SK-N-SH (cell line): ENCODE data around the gene C9orf85. TPM values are rescaled to one million over a fixed set of nuclear protein-coding genes. Genes with fewer than 3 reads are reported as not detected.

Experiments
- CTCF ChIA-PET: fragments of 300-600, 350-600 bp; formaldehyde crosslinking; extraction: SDS; loops from one replicate; lab custom pipeline; 2021; lab: Yijun Ruan, JAX
- POLR2A ChIA-PET: fragments of 350-600 bp; sonication (Branson Sonifier 250); formaldehyde crosslinking; extraction: SDS; loops from one replicate; lab custom pipeline; 2020; ENCODE audit warnings: antibody characterized with exemption, inconsistent platforms; lab: Yijun Ruan, JAX
- DNase-seq: peaks from one replicate; pipeline ENCODE4 v3.0.0; 2012
- H2AFZ ChIP-seq: fragments of 200-600 bp; sonication (generic); 2 replicates; pipeline ENCODE4 v1.8.1; 2016; ENCODE audit warnings: antibody characterized with exemption, mild to moderate bottlenecking, low read depth
- H3F3A ChIP-seq: fragments of 200-600 bp; sonication (generic); replicated peaks from 2 replicates; pipeline ENCODE3; 2016; ENCODE audit warnings: antibody characterized with exemption, mild to moderate bottlenecking; ENCODE audit not compliant: insufficient read depth
- H3K27ac ChIP-seq, 2 experiments: fragments of 200-500 bp in 1 of 2; fragments of 200-600 bp in 1 of 2; sonication (Bioruptor generic) in 1 of 2; sonication (generic), shearing (Covaris generic) in 1 of 2; 2 replicates each; pipeline versions ENCODE4 v1.5.1 to v1.6.1; 2014 to 2016; ENCODE audit warnings: low read depth in 2 of 2, inconsistent platforms in 1 of 2, low read length in 1 of 2, mild to moderate bottlenecking in 1 of 2, mixed read lengths in 1 of 2
- H3K27me3 ChIP-seq: fragments of 200-600 bp; sonication (generic), shearing (Covaris generic); 2 replicates; pipeline ENCODE4 v1.6.1; 2016; ENCODE audit warnings: mixed run types; ENCODE audit not compliant: insufficient read depth
- H3K36me3 ChIP-seq, 2 experiments: fragments of 200-500 bp in 1 of 2; fragments of 200-600 bp in 1 of 2; sonication (Bioruptor generic) in 1 of 2; sonication (generic) in 1 of 2; replicated peaks in 1 of 2; 2 replicates each; pipeline versions ENCODE3 to v1.5.1; 2014 to 2016; ENCODE audit warnings: low read length in 1 of 2, mild to moderate bottlenecking in 1 of 2; ENCODE audit not compliant: insufficient read depth in 2 of 2, control insufficient read depth in 1 of 2
- H3K4me1 ChIP-seq, 2 experiments: fragments of 200-500 bp in 1 of 2; fragments of 200-600 bp in 1 of 2; sonication (Bioruptor generic) in 1 of 2; sonication (generic), shearing (Covaris generic) in 1 of 2; 2 replicates each; pipeline versions ENCODE4 v1.5.1 to v1.6.1; 2014 to 2016; ENCODE audit warnings: low read depth in 1 of 2, low read length in 1 of 2, mixed run types in 1 of 2; ENCODE audit not compliant: insufficient read depth in 2 of 2, control insufficient read depth in 1 of 2
- H3K4me2 ChIP-seq: fragments of 200-600 bp; sonication (generic), shearing (Covaris generic); 2 replicates; pipeline ENCODE4 v1.6.1; 2017; ENCODE audit warnings: mixed run types
- H3K4me3 ChIP-seq, 2 experiments: fragments of 200-500 bp in 1 of 2; fragments of 200-600 bp in 1 of 2; sonication (Bioruptor generic) in 1 of 2; sonication (generic), shearing (Covaris generic) in 1 of 2; 2 replicates each; pipeline versions ENCODE4 v1.5.1 to v1.8.1; 2014 to 2016; ENCODE audit warnings: low read depth in 2 of 2, inconsistent platforms in 1 of 2, low read length in 1 of 2, mild to moderate bottlenecking in 1 of 2, mixed read lengths in 1 of 2, moderate library complexity in 1 of 2
- H3K79me2 ChIP-seq: fragments of 200-600 bp; sonication (generic); 2 replicates; pipeline ENCODE4 v1.8.1; 2017; ENCODE audit warnings: mild to moderate bottlenecking; ENCODE audit not compliant: insufficient read depth
- H3K9ac ChIP-seq: fragments of 200-600 bp; sonication (generic); 2 replicates; pipeline ENCODE4 v1.6.1; 2017; ENCODE audit warnings: mixed run types
- H3K9me2 ChIP-seq: fragments of 200-600 bp; sonication (generic); 2 replicates; pipeline ENCODE4 v1.6.1; 2017; ENCODE audit warnings: mixed run types
- H3K9me3 ChIP-seq: fragments of 200-600 bp; sonication (generic); 2 replicates; pipeline ENCODE4 v1.6.1; 2017; ENCODE audit warnings: mixed run types, mild to moderate bottlenecking, moderate library complexity
- H4K20me1 ChIP-seq: fragments of 200-600 bp; sonication (generic); 2 replicates; pipeline ENCODE4 v1.6.1; 2017; ENCODE audit warnings: mild to moderate bottlenecking, mixed run types; ENCODE audit not compliant: insufficient read depth
- CHD2 ChIP-seq: fragments of 150-350 bp; IDR thresholded peaks from 2 replicates; pipeline ENCODE4 v1.6.1; 2018; ENCODE audit warnings: low read length; ENCODE audit not compliant: partially characterized antibody
- GABPA ChIP-seq: IDR thresholded peaks from 2 replicates; pipeline ENCODE4 v1.4.0; 2012; ENCODE audit warnings: low read depth, mild to moderate bottlenecking
- GATA2 ChIP-seq: sonication (generic); formaldehyde crosslinking; IDR thresholded peaks from 2 replicates; pipeline ENCODE4 v1.5.0; 2020; ENCODE audit warnings: mild to moderate bottlenecking, missing genetic modification reagents
- JUND ChIP-seq: IDR thresholded peaks from 2 replicates; pipeline ENCODE4 v1.4.0; 2012
- MEF2A ChIP-seq: IDR thresholded peaks from 2 replicates; pipeline ENCODE4 v1.4.0; 2012; ENCODE audit warnings: low read depth, borderline replicate concordance
- NFIC ChIP-seq: IDR thresholded peaks from 2 replicates; pipeline ENCODE4 v1.4.0; 2012; ENCODE audit warnings: borderline replicate concordance
- PBX3 ChIP-seq: IDR thresholded peaks from 2 replicates; pipeline ENCODE4; 2012
- RAD21 ChIP-seq: IDR thresholded peaks from 2 replicates; pipeline ENCODE4 v1.6.1; 2012; ENCODE audit warnings: mild to moderate bottlenecking, low read length
- RFX5 ChIP-seq: IDR thresholded peaks from 2 replicates; pipeline ENCODE4 v1.6.1; 2012; ENCODE audit warnings: mild to moderate bottlenecking, improper control_type of control experiment, low read length
- SIN3A ChIP-seq: IDR thresholded peaks from 2 replicates; pipeline ENCODE4 v1.6.1; 2012; ENCODE audit warnings: low read depth, mild to moderate bottlenecking, low read length, moderate library complexity, borderline replicate concordance
- polyA plus RNA-seq, 3 experiments: library from polyadenylated mRNA; depleted of rRNA; stranded (reverse); fragments of >200 nt; gene quantifications; 2 replicates each; pipeline ENCODE4 v1.2.3, GENCODE V29; 2012
- TF ChIP-seq, protein P1 (sequence below): fragments of 200-600 bp; sonication (generic); IDR thresholded peaks from 2 replicates; pipeline ENCODE4 v1.6.1; 2017; ENCODE audit warnings: antibody characterized with exemption, mild to moderate bottlenecking, moderate library complexity
- TF ChIP-seq, protein P2 (sequence below): IDR thresholded peaks from 2 replicates; pipeline ENCODE4 v1.6.1; 2012; ENCODE audit warnings: mild to moderate bottlenecking, low read depth, low read length, moderate library complexity

The C9orf85 gene
- polyA plus RNA-seq, 1 of the 3 experiments (the other 2 are of a cell fraction), result 11.1 TPM

DNA sequence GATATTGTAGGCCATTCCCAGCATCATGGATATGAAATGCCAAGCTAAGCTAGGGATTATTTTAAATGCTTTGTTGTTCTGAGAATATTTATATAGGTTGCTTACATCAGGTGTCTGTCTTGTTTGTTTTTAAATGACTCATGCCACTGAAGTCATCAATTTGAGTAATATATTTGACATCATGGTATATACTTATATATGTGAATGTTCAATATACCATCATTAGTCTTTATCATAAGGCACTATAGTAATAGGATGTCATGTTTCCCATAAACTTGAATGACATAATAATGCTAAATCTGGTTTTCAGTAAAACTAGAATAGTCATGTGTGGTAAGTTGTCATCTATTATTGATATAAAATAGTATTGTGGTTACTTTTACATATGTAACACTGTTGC is 13.1 kb downstream of the C9orf85 start:
- Histone ChIP-seq H3K4me3 (no peak overlapping the region), H3K27me3 (no peaks in the 10 kb centered on the region), H3K9me2 (no peaks in the 10 kb centered on the region), H3K9ac (no peak overlapping the region), H4K20me1 (0 out of 2 replicates have a peak, but pooled peaks cover 2% of the 10 kb centered on the region), H2AFZ (no peak overlapping the region), H3K4me2 (no peak overlapping the region), H3K79me2 (peaks cover 72% of the 10 kb centered on the region), H3K27ac (no peak overlapping the region), H3K4me1 (peaks cover 0 to 4% of the 10 kb centered on the region in 2 experiments; a peak in 1 of 4 replicates), H3F3A (peaks cover 3% of the 10 kb centered on the region), H3K9me3 (no peaks in the 10 kb centered on the region), H3K36me3 (peaks cover 0 to 11% of the 10 kb centered on the region in 2 experiments)
- POLR2A ChIA-PET, result no interaction called here
- DNase-seq, result no peak
- CTCF ChIA-PET, result interaction anchor here (0.6 kb wide), 2 partner anchors 13 to 460 kb away, joined by 3 read pairs; no protein-coding TSS in a partner anchor
- TF ChIP-seq RAD21 (no peak), SIN3A (no peak), JUND (no peak), MEF2A (no peak), GATA2 (CRISPR knock-in tag) (no peak), GABPA (no peak), CHD2 (no peak), RFX5 (no peak), NFIC (no peak)
- TF ChIP-seq, protein P1, sequence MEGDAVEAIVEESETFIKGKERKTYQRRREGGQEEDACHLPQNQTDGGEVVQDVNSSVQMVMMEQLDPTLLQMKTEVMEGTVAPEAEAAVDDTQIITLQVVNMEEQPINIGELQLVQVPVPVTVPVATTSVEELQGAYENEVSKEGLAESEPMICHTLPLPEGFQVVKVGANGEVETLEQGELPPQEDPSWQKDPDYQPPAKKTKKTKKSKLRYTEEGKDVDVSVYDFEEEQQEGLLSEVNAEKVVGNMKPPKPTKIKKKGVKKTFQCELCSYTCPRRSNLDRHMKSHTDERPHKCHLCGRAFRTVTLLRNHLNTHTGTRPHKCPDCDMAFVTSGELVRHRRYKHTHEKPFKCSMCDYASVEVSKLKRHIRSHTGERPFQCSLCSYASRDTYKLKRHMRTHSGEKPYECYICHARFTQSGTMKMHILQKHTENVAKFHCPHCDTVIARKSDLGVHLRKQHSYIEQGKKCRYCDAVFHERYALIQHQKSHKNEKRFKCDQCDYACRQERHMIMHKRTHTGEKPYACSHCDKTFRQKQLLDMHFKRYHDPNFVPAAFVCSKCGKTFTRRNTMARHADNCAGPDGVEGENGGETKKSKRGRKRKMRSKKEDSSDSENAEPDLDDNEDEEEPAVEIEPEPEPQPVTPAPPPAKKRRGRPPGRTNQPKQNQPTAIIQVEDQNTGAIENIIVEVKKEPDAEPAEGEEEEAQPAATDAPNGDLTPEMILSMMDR, result no peak
- TF ChIP-seq, protein P2, sequence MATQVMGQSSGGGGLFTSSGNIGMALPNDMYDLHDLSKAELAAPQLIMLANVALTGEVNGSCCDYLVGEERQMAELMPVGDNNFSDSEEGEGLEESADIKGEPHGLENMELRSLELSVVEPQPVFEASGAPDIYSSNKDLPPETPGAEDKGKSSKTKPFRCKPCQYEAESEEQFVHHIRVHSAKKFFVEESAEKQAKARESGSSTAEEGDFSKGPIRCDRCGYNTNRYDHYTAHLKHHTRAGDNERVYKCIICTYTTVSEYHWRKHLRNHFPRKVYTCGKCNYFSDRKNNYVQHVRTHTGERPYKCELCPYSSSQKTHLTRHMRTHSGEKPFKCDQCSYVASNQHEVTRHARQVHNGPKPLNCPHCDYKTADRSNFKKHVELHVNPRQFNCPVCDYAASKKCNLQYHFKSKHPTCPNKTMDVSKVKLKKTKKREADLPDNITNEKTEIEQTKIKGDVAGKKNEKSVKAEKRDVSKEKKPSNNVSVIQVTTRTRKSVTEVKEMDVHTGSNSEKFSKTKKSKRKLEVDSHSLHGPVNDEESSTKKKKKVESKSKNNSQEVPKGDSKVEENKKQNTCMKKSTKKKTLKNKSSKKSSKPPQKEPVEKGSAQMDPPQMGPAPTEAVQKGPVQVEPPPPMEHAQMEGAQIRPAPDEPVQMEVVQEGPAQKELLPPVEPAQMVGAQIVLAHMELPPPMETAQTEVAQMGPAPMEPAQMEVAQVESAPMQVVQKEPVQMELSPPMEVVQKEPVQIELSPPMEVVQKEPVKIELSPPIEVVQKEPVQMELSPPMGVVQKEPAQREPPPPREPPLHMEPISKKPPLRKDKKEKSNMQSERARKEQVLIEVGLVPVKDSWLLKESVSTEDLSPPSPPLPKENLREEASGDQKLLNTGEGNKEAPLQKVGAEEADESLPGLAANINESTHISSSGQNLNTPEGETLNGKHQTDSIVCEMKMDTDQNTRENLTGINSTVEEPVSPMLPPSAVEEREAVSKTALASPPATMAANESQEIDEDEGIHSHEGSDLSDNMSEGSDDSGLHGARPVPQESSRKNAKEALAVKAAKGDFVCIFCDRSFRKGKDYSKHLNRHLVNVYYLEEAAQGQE, result no peak

GRCh38 chr9:71925834-71926233 is 14.4 kb downstream of the C9orf85 start:
- CTCF ChIA-PET, result no interaction called here
- Histone ChIP-seq H3K9ac (no peak overlapping the region), H3F3A (peaks cover 3% of the 10 kb centered on the region), H3K9me2 (no peaks in the 10 kb centered on the region), H3K4me1 (no peaks in the 10 kb centered on the region), H3K36me3 (peaks cover 0 to 8% of the 10 kb centered on the region in 2 experiments), H2AFZ (no peak overlapping the region), H3K27ac (no peak overlapping the region), H3K9me3 (no peaks in the 10 kb centered on the region), H3K4me2 (no peak overlapping the region), H4K20me1 (0 out of 2 replicates have a peak, but pooled peaks cover 2% of the 10 kb centered on the region), H3K4me3 (no peak overlapping the region), H3K79me2 (peaks cover 68% of the 10 kb centered on the region), H3K27me3 (no peaks in the 10 kb centered on the region)
- TF ChIP-seq SIN3A (no peak), PBX3 (no peak)
- no peak for DNase-seq
- POLR2A ChIA-PET, result no interaction called here
